Astrocyte (in vitro differentiated cells and primary cell): ENCODE measurements around the gene FRRS1.

ENCODE experiments used
- EZH2 ChIP-seq: IDR thresholded peaks from 2 replicates; pipeline ENCODE4 v1.6.1; 2012; ENCODE audit warnings: mild to moderate bottlenecking, low read length, inconsistent platforms; ENCODE audit not compliant: insufficient read depth
- TF ChIP-seq, protein P1 (sequence below): IDR thresholded peaks from 2 replicates; pipeline ENCODE4 v1.5.1; 2011; ENCODE audit warnings: low read depth, mild to moderate bottlenecking, inconsistent platforms, low read length, moderate library complexity; ENCODE audit not compliant: insufficient read depth

DNA sequence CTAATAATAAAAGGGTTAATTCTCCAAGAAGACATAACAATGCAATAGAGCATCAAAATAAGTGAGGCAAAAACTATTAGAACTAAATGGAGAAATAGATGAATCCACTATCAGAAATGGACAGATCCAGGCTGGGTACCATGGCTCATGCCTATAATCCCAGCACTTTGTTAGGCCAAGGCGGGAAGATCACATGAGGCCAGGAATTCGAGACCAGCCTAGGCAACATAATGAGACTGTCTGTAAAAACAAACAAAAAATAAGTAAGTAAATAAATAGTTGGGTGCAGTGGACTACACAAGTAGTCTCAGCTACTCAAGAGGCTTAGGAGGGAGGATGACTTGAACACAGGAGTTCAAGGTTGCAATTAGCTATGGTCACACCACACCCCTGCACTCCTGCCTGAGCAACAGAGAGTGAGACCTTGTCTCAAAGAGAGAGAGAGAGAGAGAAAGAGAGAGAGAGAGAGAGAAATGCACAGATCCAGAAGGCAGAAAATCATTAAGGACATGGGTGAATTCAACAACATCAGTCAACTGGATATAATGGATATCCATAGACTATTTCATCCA is 12.3 kb downstream of the FRRS1 start:
- no peak for TF ChIP-seq EZH2
- TF ChIP-seq, protein P1, sequence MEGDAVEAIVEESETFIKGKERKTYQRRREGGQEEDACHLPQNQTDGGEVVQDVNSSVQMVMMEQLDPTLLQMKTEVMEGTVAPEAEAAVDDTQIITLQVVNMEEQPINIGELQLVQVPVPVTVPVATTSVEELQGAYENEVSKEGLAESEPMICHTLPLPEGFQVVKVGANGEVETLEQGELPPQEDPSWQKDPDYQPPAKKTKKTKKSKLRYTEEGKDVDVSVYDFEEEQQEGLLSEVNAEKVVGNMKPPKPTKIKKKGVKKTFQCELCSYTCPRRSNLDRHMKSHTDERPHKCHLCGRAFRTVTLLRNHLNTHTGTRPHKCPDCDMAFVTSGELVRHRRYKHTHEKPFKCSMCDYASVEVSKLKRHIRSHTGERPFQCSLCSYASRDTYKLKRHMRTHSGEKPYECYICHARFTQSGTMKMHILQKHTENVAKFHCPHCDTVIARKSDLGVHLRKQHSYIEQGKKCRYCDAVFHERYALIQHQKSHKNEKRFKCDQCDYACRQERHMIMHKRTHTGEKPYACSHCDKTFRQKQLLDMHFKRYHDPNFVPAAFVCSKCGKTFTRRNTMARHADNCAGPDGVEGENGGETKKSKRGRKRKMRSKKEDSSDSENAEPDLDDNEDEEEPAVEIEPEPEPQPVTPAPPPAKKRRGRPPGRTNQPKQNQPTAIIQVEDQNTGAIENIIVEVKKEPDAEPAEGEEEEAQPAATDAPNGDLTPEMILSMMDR, result no peak
